ENCODE measurements around the gene MRAS.

The MRAS gene

GRCh38 chr3:138371070-138371965 is 22.9 kb downstream of the MRAS start:
- no peak for TF ChIP-seq NFIC (IDR thresholded peaks at IDR 0.05)
- TF ChIP-seq, protein P1, sequence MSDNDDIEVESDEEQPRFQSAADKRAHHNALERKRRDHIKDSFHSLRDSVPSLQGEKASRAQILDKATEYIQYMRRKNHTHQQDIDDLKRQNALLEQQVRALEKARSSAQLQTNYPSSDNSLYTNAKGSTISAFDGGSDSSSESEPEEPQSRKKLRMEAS (IDR thresholded peaks at IDR 0.05), result no peak
- no peak for TF ChIP-seq YY1 (IDR thresholded peaks at IDR 0.05; ENCODE audit: low read depth)
- no peak for TF ChIP-seq CREB1 (IDR thresholded peaks at IDR 0.05; ENCODE audit: low read depth)
- TF ChIP-seq RAD21 (IDR thresholded peaks at IDR 0.05; ENCODE audit: low read depth), result no peak
- no peak for TF ChIP-seq CEBPB (IDR thresholded peaks at IDR 0.05)
- TF ChIP-seq EGR1 (IDR thresholded peaks at IDR 0.05), result no peak

GRCh38 chr3:138373087-138373735 is 24.8 kb downstream of the MRAS start:
- TF ChIP-seq CEBPB (IDR thresholded peaks at IDR 0.05) (no peak), NFIC (IDR thresholded peaks at IDR 0.05) (no peak), RAD21 (IDR thresholded peaks at IDR 0.05; ENCODE audit: low read depth) (no peak), USF1 (IDR thresholded peaks at IDR 0.05) (no peak)
- TF ChIP-seq, protein P2, sequence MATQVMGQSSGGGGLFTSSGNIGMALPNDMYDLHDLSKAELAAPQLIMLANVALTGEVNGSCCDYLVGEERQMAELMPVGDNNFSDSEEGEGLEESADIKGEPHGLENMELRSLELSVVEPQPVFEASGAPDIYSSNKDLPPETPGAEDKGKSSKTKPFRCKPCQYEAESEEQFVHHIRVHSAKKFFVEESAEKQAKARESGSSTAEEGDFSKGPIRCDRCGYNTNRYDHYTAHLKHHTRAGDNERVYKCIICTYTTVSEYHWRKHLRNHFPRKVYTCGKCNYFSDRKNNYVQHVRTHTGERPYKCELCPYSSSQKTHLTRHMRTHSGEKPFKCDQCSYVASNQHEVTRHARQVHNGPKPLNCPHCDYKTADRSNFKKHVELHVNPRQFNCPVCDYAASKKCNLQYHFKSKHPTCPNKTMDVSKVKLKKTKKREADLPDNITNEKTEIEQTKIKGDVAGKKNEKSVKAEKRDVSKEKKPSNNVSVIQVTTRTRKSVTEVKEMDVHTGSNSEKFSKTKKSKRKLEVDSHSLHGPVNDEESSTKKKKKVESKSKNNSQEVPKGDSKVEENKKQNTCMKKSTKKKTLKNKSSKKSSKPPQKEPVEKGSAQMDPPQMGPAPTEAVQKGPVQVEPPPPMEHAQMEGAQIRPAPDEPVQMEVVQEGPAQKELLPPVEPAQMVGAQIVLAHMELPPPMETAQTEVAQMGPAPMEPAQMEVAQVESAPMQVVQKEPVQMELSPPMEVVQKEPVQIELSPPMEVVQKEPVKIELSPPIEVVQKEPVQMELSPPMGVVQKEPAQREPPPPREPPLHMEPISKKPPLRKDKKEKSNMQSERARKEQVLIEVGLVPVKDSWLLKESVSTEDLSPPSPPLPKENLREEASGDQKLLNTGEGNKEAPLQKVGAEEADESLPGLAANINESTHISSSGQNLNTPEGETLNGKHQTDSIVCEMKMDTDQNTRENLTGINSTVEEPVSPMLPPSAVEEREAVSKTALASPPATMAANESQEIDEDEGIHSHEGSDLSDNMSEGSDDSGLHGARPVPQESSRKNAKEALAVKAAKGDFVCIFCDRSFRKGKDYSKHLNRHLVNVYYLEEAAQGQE (IDR thresholded peaks at IDR 0.05; ENCODE audit: low read depth), result no peak

DNA sequence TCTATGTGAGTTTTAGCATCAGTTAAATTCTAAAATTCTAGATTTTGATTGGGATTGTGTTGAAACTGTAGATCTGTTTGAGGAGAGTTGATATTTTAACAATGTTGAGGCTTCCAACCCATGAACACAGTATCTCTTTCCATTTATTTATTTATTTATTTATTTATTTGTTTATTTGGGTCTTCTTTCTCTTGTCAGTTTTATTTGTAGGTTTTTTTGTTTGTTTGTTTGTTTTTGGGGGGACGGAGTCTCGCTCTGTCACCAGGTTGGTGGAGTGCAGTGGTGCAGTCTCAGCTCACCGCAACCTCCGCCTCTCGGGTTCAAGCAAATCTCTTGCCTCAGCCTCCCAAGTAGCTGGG is 25.3 kb downstream of the MRAS start:
- TF ChIP-seq USF1 (IDR thresholded peaks at IDR 0.05), result no peak
- no peak for TF ChIP-seq CREB1 (IDR thresholded peaks at IDR 0.05; ENCODE audit: low read depth)
- TF ChIP-seq EP300 (IDR thresholded peaks at IDR 0.05; ENCODE audit: borderline replicate concordance), result no peak
- TF ChIP-seq, protein P1 (IDR thresholded peaks at IDR 0.05), result no peak
- TF ChIP-seq FOXM1 (IDR thresholded peaks at IDR 0.05; ENCODE audit: borderline replicate concordance, low read depth), result no peak
- TF ChIP-seq, protein P2 (IDR thresholded peaks at IDR 0.05; ENCODE audit: low read depth), result no peak
- TF ChIP-seq TAF1 (IDR thresholded peaks at IDR 0.05; ENCODE audit: low read depth), result no peak
- no peak for TF ChIP-seq NFIC (IDR thresholded peaks at IDR 0.05)
- TF ChIP-seq RAD21 (IDR thresholded peaks at IDR 0.05; ENCODE audit: low read depth), result no peak
- no peak for TF ChIP-seq CEBPB (IDR thresholded peaks at IDR 0.05)
- no peak for TF ChIP-seq TEAD4 (IDR thresholded peaks at IDR 0.05)

DNA sequence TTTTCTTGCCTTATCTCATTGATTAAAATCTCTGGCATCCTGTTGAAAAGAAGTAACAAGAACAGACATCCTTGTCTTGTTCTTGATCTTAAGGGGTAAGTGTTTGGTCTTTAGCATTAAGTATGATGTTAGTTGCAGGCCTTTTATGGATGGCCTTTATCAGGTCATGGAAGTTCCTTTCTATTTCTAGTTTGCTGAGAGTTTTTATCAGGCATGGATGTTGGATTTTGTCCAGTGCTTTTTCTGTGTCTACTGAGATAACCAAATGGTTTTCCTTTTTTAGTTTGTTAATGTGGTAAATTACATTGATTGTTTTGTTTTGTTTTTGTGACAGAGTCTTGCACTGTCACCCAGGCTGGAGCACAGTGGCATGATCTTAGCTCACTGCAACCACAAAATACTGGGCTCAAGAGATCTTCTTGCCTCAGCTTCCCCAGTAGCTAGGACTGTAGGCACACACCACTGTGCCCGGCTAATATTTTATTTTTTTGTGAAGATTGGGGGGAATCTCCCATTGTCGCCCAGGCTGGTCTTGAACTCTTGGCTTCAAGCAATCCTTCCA is 26.3 kb downstream of the MRAS start:
- no peak for TF ChIP-seq FOXM1 (IDR thresholded peaks at IDR 0.05; ENCODE audit: borderline replicate concordance, low read depth)
- no peak for TF ChIP-seq TEAD4 (IDR thresholded peaks at IDR 0.05)
- no peak for TF ChIP-seq TCF12 (IDR thresholded peaks at IDR 0.05; ENCODE audit: low read depth)
- no peak for TF ChIP-seq EP300 (IDR thresholded peaks at IDR 0.05; ENCODE audit: borderline replicate concordance)
- TF ChIP-seq USF1 (IDR thresholded peaks at IDR 0.05), result no peak
- TF ChIP-seq YY1 (IDR thresholded peaks at IDR 0.05; ENCODE audit: low read depth), result no peak
- TF ChIP-seq, protein P2 (IDR thresholded peaks at IDR 0.05; ENCODE audit: low read depth), result no peak
- no peak for TF ChIP-seq ZBTB7A (IDR thresholded peaks at IDR 0.05; ENCODE audit: low read depth)
- TF ChIP-seq CREB1 (IDR thresholded peaks at IDR 0.05; ENCODE audit: low read depth), result no peak
- TF ChIP-seq CEBPB (IDR thresholded peaks at IDR 0.05), result no peak
- TF ChIP-seq TAF1 (IDR thresholded peaks at IDR 0.05; ENCODE audit: low read depth), result no peak
- TF ChIP-seq, protein P1 (IDR thresholded peaks at IDR 0.05), result no peak
- no peak for TF ChIP-seq NFIC (IDR thresholded peaks at IDR 0.05)
- no peak for TF ChIP-seq EGR1 (IDR thresholded peaks at IDR 0.05)
